Measurements from ENCODE around the gene SNX17. TPM values are rescaled to one million over a fixed set of nuclear protein-coding genes. Genes with fewer than 3 reads are reported as not detected.
A peak's percentile ranks its signal among the peaks of the same experiment; 100 is the strongest.

Gene SNX17
- total and polyA plus RNA-seq, 2 donors (not counting 3 experiments of a cell fraction or from before 2014, with no cell fraction given), result 103 to 130 TPM

DNA sequence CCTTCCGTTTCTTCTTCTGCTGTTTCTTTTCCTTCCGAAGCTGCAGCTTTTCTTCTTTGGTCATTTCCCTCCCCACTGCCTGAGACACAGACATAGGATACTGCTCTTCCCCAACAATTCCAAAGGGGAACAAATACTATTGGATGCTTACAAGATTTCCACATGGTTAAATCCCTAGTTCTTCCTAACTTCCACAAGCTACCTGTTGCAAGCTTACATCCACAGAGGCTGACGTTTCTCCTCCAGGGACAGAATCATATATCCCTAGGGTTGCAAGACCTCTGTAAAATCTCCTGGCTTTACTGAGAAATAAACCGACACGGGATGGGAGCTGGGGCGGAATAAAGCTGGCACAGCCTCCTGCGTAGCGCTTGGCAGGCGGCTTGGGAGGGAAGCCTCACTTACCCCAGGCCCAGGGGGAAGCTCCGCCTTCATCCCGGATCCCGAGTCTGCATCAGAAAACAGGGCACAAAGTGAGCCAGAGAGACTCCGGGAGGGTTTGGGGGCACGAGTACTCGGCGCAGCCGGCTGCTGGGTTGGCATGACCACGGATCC, 868 bp upstream of the SNX17 start:
- FAIRE-seq (peak; percentile 44), DNase-seq (ENCODE audit: low read depth, low spot score) (no peak)
- POLR2A ChIA-PET, result interaction anchor here (0.5 to 1.7 kb wide), 3 partner anchors 12 to 1941 kb away, joined by 4 to 7 read pairs (median 6); partner anchors contain the start of gene GTF3C2

DNA sequence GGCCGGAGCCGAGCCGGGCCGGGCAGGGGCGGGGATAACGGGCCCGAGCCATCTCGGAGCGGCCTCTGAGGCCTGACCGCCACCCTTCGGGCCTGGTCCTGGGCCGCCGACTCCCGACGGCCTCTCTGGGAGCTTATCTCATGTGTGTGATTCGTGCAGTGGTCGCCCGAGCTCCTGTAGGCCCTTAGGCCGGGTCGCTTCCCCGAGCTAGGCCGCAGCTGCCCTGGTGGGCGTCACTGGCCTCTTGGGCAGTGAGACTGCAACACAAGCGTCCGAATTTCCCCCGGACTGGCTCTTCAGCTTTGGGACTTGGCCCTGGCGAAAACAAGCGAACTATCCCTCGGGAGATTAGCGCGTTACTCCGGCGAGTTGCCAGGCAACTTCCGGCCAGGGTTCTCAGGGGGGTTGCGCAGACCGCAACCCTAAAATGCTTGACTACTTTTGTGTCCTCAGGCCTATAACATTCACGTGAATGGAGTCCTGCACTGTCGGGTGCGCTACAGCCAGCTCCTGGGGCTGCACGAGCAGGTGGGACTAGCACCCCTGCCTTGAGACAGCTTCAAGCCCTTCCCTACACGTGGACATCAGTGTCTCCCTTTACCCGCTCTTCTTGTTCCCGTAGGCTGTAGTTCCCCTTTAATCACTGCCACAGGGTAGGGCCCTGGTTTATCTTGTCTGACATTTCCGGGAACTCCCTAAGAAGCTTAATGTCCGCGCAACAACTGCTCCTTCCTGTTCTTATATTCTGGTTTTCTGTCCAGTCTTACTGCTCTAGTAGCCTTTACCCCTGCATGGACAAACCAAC, 602 bp downstream of the SNX17 start:
- H3K27ac ChIP-seq (ENCODE audit: insufficient read depth, low read depth, low read length), result peak overlapping the region; percentile 50
- POLR2A ChIA-PET, result no interaction called here
- H2AFZ ChIP-seq (ENCODE audit: low read depth, low read length), result peak overlapping the region; percentile 49
- DNase-seq (ENCODE audit: low read depth, low spot score), result peak; percentile 46
- peaks cover 30% of the 10 kb centered on the region for H3K79me2 ChIP-seq (ENCODE audit: control insufficient read depth, insufficient read depth, low read length)
- TF ChIP-seq POLR2A (IDR thresholded peaks at IDR 0.05; ENCODE audit: low read depth, low read length), result peak; percentile 39
- TF ChIP-seq JUN (IDR thresholded peaks at IDR 0.05; ENCODE audit: borderline replicate concordance, insufficient read depth, insufficient read length, low read depth), result no peak
- H3K27me3 ChIP-seq (ENCODE audit: control insufficient read depth in 2 of 2, insufficient read depth in 2 of 2, low read length in 2 of 2), result no peaks in the 10 kb centered on the region
- H3K9me1 ChIP-seq (replicated peaks; ENCODE audit: control insufficient read depth, extremely low read depth, insufficient read depth, low read length), result no peaks in the 10 kb centered on the region
- H3K9me3 ChIP-seq (replicated peaks; ENCODE audit: control insufficient read depth, insufficient read depth, low read length), result no peaks in the 10 kb centered on the region
- BruUV-seq (replicated peaks), result no TSS peak
- peak overlapping the region; percentile 92 for H3K4me2 ChIP-seq (ENCODE audit: insufficient read depth, low read length)
- no peak for FAIRE-seq
- no peaks in the 10 kb centered on the region for H4K20me1 ChIP-seq (replicated peaks; ENCODE audit: control insufficient read depth, extremely low read depth, insufficient read depth, low read length)
- intact Hi-C loops (cut with micrococcal nuclease), result loop anchor here (1.0 to 5.0 kb wide), 6 partner anchors 9 to 159 kb away; partner anchors contain the start of genes ATRAID, GTF3C2, IFT172 and MPV17
- H3K4me1 ChIP-seq (ENCODE audit: control insufficient read depth, extremely low read depth, insufficient read depth, low read length), result peaks cover 14% of the 10 kb centered on the region
- peaks cover 13 to 41% of the 10 kb centered on the region in 2 experiments for H3K36me3 ChIP-seq (ENCODE audit: control insufficient read depth in 2 of 2, extremely low read depth in 1 of 2, insufficient read depth in 2 of 2, low read length in 2 of 2)
- dilution Hi-C loops (cut with MboI; ENCODE audit: extremely low pct_ligation_motif_present, low sequenced_read_pairs), result no loop called here
- CTCF ChIA-PET, result interaction anchor here (0.7 to 1.4 kb wide), 2 partner anchors 9 to 20 kb away, joined by 3 to 4 read pairs; partner anchors contain the start of gene ZNF513
- peak overlapping the region; percentile 65 to 86 (median 78) for H3K4me3 ChIP-seq (replicated peaks in 1 of 3; ENCODE audit: insufficient read depth in 1 of 3, low read depth in 1 of 3, low read length in 3 of 3)
- peak overlapping the region; percentile 90 for H3K9ac ChIP-seq (replicated peaks; ENCODE audit: extremely low read depth, insufficient read depth, low read length)

More for the DNA sequence above, 868 bp upstream of the SNX17 start:
- H3K79me2 ChIP-seq (ENCODE audit: control insufficient read depth, insufficient read depth, low read length), result peaks cover 30% of the 10 kb centered on the region
- H4K20me1 ChIP-seq (replicated peaks; ENCODE audit: control insufficient read depth, extremely low read depth, insufficient read depth, low read length), result no peaks in the 10 kb centered on the region
- H3K9ac ChIP-seq (replicated peaks; ENCODE audit: extremely low read depth, insufficient read depth, low read length), result peak overlapping the region; percentile 69
- CTCF ChIA-PET, result interaction anchor here (0.6 to 1.4 kb wide), 11 partner anchors 9 to 314 kb away, joined by 3 to 8 read pairs (median 4); partner anchors contain the start of genes CAD, GTF3C2 and ZNF513
- peak overlapping the region; percentile 9 for H3K27ac ChIP-seq (ENCODE audit: insufficient read depth, low read depth, low read length)
- TSS peak; percentile 56 for BruUV-seq (replicated peaks)
- no peak for TF ChIP-seq POLR2AphosphoS5 (IDR thresholded peaks at IDR 0.05; ENCODE audit: insufficient read depth, low read depth, low read length)
- TF ChIP-seq POLR2A (IDR thresholded peaks at IDR 0.05; ENCODE audit: low read depth, low read length), result no peak
- no peak for TF ChIP-seq GATA2 (IDR thresholded peaks at IDR 0.05; ENCODE audit: insufficient read depth, insufficient read length, low read depth, low read length)
- TF ChIP-seq FOS (IDR thresholded peaks at IDR 0.05; ENCODE audit: borderline replicate concordance, insufficient read depth, low read length), result no peak
- peaks cover 14% of the 10 kb centered on the region for H3K4me1 ChIP-seq (ENCODE audit: control insufficient read depth, extremely low read depth, insufficient read depth, low read length)
- peak overlapping the region; percentile 53 to 75 (median 70) for H3K4me3 ChIP-seq (replicated peaks in 1 of 3; ENCODE audit: insufficient read depth in 1 of 3, low read depth in 1 of 3, low read length in 3 of 3)
- peak overlapping the region; percentile 76 for H2AFZ ChIP-seq (ENCODE audit: low read depth, low read length)
- H3K36me3 ChIP-seq (ENCODE audit: control insufficient read depth in 2 of 2, extremely low read depth in 1 of 2, insufficient read depth in 2 of 2, low read length in 2 of 2), result peaks cover 10 to 29% of the 10 kb centered on the region in 2 experiments
- H3K27me3 ChIP-seq (ENCODE audit: control insufficient read depth in 2 of 2, insufficient read depth in 2 of 2, low read length in 2 of 2), result no peaks in the 10 kb centered on the region
- intact Hi-C loops (cut with micrococcal nuclease) (loop anchor here (1.0 to 5.0 kb wide), 6 partner anchors 11 to 157 kb away; partner anchors contain the start of genes ATRAID, GTF3C2, IFT172 and MPV17), dilution Hi-C loops (cut with MboI; ENCODE audit: extremely low pct_ligation_motif_present, low sequenced_read_pairs) (no loop called here)
- H3K9me1 ChIP-seq (replicated peaks; ENCODE audit: control insufficient read depth, extremely low read depth, insufficient read depth, low read length), result no peaks in the 10 kb centered on the region
- H3K4me2 ChIP-seq (ENCODE audit: insufficient read depth, low read length), result peak overlapping the region; percentile 89
- H3K9me3 ChIP-seq (replicated peaks; ENCODE audit: control insufficient read depth, insufficient read depth, low read length), result no peaks in the 10 kb centered on the region
